Esophagus squamous epithelium (tissue), 4 donors: ENCODE results near the gene CSPG4.

Experiments used
- POLR2A ChIP-seq, 4 donors: fragments of 450-650 bp; IDR thresholded peaks; one replicate each; pipeline ENCODE4 v1.6.1; 2017; ENCODE audit warnings: antibody characterized with exemption in 4 of 4, mild to moderate bottlenecking in 4 of 4, moderate library complexity in 3 of 4
- TF ChIP-seq, protein P1 (sequence below), 6 experiments: fragments of 450-650 bp in 4 of 6; fragments of 200-600 bp in 2 of 6; sonication (generic) in 2 of 6; IDR thresholded peaks; one replicate each; pipeline ENCODE4 v1.5.1; 2016 to 2019; ENCODE audit warnings: antibody characterized with exemption in 6 of 6, mild to moderate bottlenecking in 4 of 6, moderate library complexity in 4 of 6

DNA sequence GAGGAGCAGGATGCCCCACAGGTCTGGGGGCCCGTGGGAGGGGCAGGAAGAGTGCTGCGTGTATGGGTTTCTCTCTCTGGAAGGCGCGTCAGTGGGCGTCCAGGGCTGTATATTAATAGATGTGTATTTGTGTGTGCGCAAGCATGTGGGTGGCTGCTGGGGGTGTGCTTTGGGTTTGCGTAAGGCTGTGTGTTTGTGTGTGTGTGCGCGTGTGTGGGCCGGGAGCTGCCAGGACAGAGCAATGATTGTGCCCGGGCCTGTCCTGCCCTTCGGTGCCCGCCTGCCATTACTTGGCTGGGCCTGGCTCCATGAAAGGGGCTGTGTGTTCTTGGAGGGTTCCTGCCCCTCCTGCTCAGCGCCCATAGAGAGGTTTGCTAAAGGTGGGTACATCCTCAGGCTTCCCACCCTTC, 16.3 kb downstream of the CSPG4 start:
- TF ChIP-seq, protein P1, sequence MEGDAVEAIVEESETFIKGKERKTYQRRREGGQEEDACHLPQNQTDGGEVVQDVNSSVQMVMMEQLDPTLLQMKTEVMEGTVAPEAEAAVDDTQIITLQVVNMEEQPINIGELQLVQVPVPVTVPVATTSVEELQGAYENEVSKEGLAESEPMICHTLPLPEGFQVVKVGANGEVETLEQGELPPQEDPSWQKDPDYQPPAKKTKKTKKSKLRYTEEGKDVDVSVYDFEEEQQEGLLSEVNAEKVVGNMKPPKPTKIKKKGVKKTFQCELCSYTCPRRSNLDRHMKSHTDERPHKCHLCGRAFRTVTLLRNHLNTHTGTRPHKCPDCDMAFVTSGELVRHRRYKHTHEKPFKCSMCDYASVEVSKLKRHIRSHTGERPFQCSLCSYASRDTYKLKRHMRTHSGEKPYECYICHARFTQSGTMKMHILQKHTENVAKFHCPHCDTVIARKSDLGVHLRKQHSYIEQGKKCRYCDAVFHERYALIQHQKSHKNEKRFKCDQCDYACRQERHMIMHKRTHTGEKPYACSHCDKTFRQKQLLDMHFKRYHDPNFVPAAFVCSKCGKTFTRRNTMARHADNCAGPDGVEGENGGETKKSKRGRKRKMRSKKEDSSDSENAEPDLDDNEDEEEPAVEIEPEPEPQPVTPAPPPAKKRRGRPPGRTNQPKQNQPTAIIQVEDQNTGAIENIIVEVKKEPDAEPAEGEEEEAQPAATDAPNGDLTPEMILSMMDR (IDR thresholded peaks at IDR 0.05), result no peak
- no peak for TF ChIP-seq POLR2A (IDR thresholded peaks at IDR 0.05)
